ENCODE measurements around the gene SLC20A1.

The SLC20A1 gene

DNA sequence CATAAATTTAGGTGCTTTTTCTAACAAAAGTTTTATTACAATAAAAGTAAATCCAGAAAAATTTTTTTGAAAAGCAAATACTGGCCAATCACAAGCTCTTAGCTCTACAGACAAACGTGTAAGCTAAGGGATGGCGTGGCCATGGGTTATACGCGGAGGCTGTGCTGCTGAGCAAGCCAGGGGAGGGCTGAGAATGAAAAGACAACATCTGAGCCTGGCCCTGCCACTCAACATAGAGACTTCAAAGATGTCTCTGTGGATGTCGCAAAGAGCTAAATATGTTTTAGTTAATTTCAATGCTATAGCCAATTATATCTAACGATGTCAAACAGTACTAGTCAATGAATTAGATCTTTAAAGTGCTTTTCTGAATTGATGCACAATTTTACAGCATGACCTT is 41.8 kb downstream of the SLC20A1 start:
- H3K27ac ChIP-seq: no peak overlapping the region
- no peak for TF ChIP-seq CTCF (conservative IDR thresholded peaks at IDR 0.05)

- TF ChIP-seq CTCF (conservative IDR thresholded peaks at IDR 0.05): no peak
- H3K27ac ChIP-seq: no peak overlapping the region
Observed at GRCh38 chr2:112688086-112688880, 42.5 kb downstream of the SLC20A1 start.

- TF ChIP-seq CTCF (conservative IDR thresholded peaks at IDR 0.05): peak; percentile 84
- H3K27ac ChIP-seq: no peak overlapping the region
Observed at GRCh38 chr2:112690853-112691401, 45.2 kb downstream of the SLC20A1 start.

GRCh38 chr2:112691881-112692281 is 46.1 kb downstream of the SLC20A1 start:
- H3K27ac ChIP-seq: no peak overlapping the region

DNA sequence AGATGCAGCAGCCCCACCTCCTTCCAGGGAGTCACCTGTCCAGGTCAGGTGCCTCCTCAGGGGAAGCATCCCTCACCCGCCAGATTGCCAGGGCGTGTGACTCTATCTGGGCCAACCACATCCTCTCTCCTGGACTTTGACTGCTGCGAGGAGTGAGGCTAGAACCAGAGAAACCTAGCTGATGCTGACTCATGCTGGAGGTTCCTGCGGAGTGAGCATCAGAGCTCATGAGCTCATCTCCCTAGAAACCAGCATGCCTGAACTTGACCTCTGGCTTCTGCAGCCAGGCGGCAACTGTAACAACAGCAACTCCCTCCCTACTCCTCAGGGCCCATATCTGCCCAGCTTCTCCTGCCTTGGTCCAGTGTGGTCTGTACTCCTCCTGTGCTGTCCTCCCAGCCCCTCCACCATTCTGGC is 46.8 kb downstream of the SLC20A1 start:
- H3K27ac ChIP-seq: no peak overlapping the region
- no peak for TF ChIP-seq CTCF (conservative IDR thresholded peaks at IDR 0.05)

More at GRCh38 chr2:112691881-112692281, 46.1 kb downstream of the SLC20A1 start:
- TF ChIP-seq CTCF (conservative IDR thresholded peaks at IDR 0.05): no peak

GRCh38 chr2:112692918-112693317 is 47.2 kb downstream of the SLC20A1 start:
- no peak overlapping the region for H3K27ac ChIP-seq
- TF ChIP-seq CTCF (conservative IDR thresholded peaks at IDR 0.05): no peak

GRCh38 chr2:112693596-112693995 is 47.9 kb downstream of the SLC20A1 start:
- H3K27ac ChIP-seq: no peak overlapping the region

More at GRCh38 chr2:112693596-112693995, 47.9 kb downstream of the SLC20A1 start:
- TF ChIP-seq CTCF (conservative IDR thresholded peaks at IDR 0.05): no peak

All from VCaP (cell line).